ENCODE results near the gene ARFIP1.
"Not testable (repeated sequence)": the region's sequence is repeated elsewhere in the genome, so short reads cannot be mapped to it uniquely, and the experiment has no call there.

ARFIP1 gene

GRCh38 chr4:152836936-152837335, 57.2 kb downstream of the ARFIP1 start:
- Histone ChIP-seq H4K20me1 (no peaks in the 10 kb centered on the region), H3K27me3 (no peaks in the 10 kb centered on the region), H3K27ac (no peak overlapping the region), H3K9me3 (peaks cover 32% of the 10 kb centered on the region), H3K4me3 (no peak overlapping the region), H3K4me2 (no peak overlapping the region), H3K36me3 (peaks cover 38% of the 10 kb centered on the region), H3K4me1 (no peaks in the 10 kb centered on the region), H3K9ac (no peak overlapping the region)
- no peak for TF ChIP-seq Cebpa-rat (IDR thresholded peaks at IDR 0.05)

GRCh38 chr4:152839729-152840128, 60.0 kb downstream of the ARFIP1 start:
- H3K27me3 ChIP-seq, H3K27ac ChIP-seq, H3K4me1 ChIP-seq, H3K4me3 ChIP-seq, H4K20me1 ChIP-seq, H3K4me2 ChIP-seq, H3K9ac ChIP-seq: not testable (repeated sequence)
- peaks cover 26% of the 10 kb centered on the region for H3K36me3 ChIP-seq
- peaks cover 34% of the 10 kb centered on the region for H3K9me3 ChIP-seq

GRCh38 chr4:152843481-152844090, 63.8 kb downstream of the ARFIP1 start:
- peaks cover 15% of the 10 kb centered on the region for H3K36me3 ChIP-seq
- H3K27me3 ChIP-seq = no peaks in the 10 kb centered on the region
- H4K20me1 ChIP-seq = no peaks in the 10 kb centered on the region
- no peak overlapping the region for H3K9ac ChIP-seq
- H3K4me2 ChIP-seq = no peak overlapping the region
- H3K27ac ChIP-seq = no peak overlapping the region
- H3K4me1 ChIP-seq = no peaks in the 10 kb centered on the region
- no peak for TF ChIP-seq Cebpa-rat (IDR thresholded peaks at IDR 0.05)
- no peak overlapping the region for H3K4me3 ChIP-seq
- H3K9me3 ChIP-seq = peaks cover 28% of the 10 kb centered on the region

- Histone ChIP-seq H3K9ac (no peak overlapping the region), H3K4me2 (no peak overlapping the region)
- no peak for TF ChIP-seq Cebpa-rat (IDR thresholded peaks at IDR 0.05)
Measured at GRCh38 chr4:152847376-152847775, 67.6 kb downstream of the ARFIP1 start.

DNA sequence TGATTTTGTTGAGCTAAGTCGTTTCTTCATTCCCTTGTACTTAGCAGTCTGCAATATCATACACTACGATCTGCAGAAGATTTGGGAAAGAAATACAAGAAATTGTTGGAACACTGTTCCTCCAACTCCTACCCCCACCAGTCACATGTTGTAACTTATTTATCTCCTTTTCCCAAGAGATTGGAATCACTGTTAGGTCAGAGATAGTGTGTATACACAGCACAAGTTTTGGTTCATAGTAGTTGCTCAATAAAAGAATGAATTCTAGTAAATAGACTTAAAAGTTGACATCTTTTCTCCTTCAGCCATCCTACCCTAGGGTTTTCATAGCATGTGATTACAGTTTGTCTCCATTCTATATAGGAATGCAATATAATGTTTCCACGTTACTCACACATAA, 68.8 kb downstream of the ARFIP1 start:
- H4K20me1 ChIP-seq = no peaks in the 10 kb centered on the region
- H3K27ac ChIP-seq = no peak overlapping the region
- peaks cover 14% of the 10 kb centered on the region for H3K9me3 ChIP-seq
- H3K36me3 ChIP-seq = peaks cover 6% of the 10 kb centered on the region; the same call in 1 of the 2 replicates
- H3K27me3 ChIP-seq = no peaks in the 10 kb centered on the region
- no peak overlapping the region for H3K4me3 ChIP-seq
- no peak overlapping the region for H3K4me2 ChIP-seq
- H3K4me1 ChIP-seq = peaks cover 10% of the 10 kb centered on the region
- H3K9ac ChIP-seq = no peak overlapping the region
- TF ChIP-seq Cebpa-rat (IDR thresholded peaks at IDR 0.05) = no peak

More at GRCh38 chr4:152847376-152847775, 67.6 kb downstream of the ARFIP1 start:
- H4K20me1 ChIP-seq = no peaks in the 10 kb centered on the region
- no peak overlapping the region for H3K27ac ChIP-seq
- 0 out of 2 replicates have a peak, but pooled peaks cover under 1% of the 10 kb centered on the region for H3K36me3 ChIP-seq
- H3K27me3 ChIP-seq = no peaks in the 10 kb centered on the region
- peaks cover 10% of the 10 kb centered on the region for H3K4me1 ChIP-seq
- H3K4me3 ChIP-seq = no peak overlapping the region
- peaks cover 10% of the 10 kb centered on the region for H3K9me3 ChIP-seq

- no peak for TF ChIP-seq Cebpa-rat (IDR thresholded peaks at IDR 0.05)
- peaks cover 23% of the 10 kb centered on the region for H3K9me3 ChIP-seq
- H3K27me3 ChIP-seq = no peaks in the 10 kb centered on the region
- peaks cover 10% of the 10 kb centered on the region for H3K4me1 ChIP-seq
- H3K9ac ChIP-seq = no peak overlapping the region
- H3K4me3 ChIP-seq = no peak overlapping the region
- peaks cover 6% of the 10 kb centered on the region; the same call in 1 of the 2 replicates for H3K36me3 ChIP-seq
- no peak overlapping the region for H3K27ac ChIP-seq
- no peak overlapping the region for H3K4me2 ChIP-seq
- H4K20me1 ChIP-seq = no peaks in the 10 kb centered on the region
Measured at GRCh38 chr4:152849350-152849749, 69.6 kb downstream of the ARFIP1 start.

GRCh38 chr4:152850377-152850776, 70.6 kb downstream of the ARFIP1 start:
- peak overlapping the region; percentile 19; the same call in 1 of the 2 replicates for H3K4me2 ChIP-seq

DNA sequence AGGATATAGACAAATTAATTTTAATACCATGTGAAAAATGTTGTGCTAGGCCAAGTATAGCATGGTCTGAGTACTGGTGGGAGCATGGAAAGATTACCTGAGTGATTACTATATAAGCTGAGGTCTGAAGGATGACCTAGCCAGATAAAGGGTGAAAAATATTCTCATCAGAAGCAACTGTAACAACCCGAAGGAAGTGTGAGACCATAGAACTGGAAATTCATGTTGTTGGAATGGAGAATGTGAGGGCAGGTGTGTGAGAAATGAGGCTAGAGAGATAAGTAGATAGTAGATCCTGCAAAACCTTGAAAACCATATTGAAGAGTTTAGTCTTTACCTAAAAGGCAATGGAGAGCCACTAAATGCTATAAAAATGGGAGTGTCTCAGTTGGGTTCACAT, 71.5 kb downstream of the ARFIP1 start:
- Histone ChIP-seq H3K36me3 (peaks cover 12% of the 10 kb centered on the region), H3K9me3 (peaks cover 38% of the 10 kb centered on the region), H3K27ac (no peak overlapping the region), H3K4me3 (no peak overlapping the region), H3K9ac (no peak overlapping the region), H4K20me1 (no peaks in the 10 kb centered on the region), H3K4me1 (peaks cover 10% of the 10 kb centered on the region), H3K27me3 (no peaks in the 10 kb centered on the region), H3K4me2 (no peak overlapping the region)
- no peak for TF ChIP-seq Cebpa-rat (IDR thresholded peaks at IDR 0.05)

More at GRCh38 chr4:152850377-152850776, 70.6 kb downstream of the ARFIP1 start:
- Histone ChIP-seq H3K9ac (no peak overlapping the region), H3K4me1 (peaks cover 10% of the 10 kb centered on the region), H3K4me3 (no peak overlapping the region), H3K27ac (no peak overlapping the region), H3K36me3 (peaks cover 12% of the 10 kb centered on the region), H3K9me3 (peaks cover 33% of the 10 kb centered on the region), H3K27me3 (no peaks in the 10 kb centered on the region), H4K20me1 (no peaks in the 10 kb centered on the region)
- no peak for TF ChIP-seq Cebpa-rat (IDR thresholded peaks at IDR 0.05)

DNA sequence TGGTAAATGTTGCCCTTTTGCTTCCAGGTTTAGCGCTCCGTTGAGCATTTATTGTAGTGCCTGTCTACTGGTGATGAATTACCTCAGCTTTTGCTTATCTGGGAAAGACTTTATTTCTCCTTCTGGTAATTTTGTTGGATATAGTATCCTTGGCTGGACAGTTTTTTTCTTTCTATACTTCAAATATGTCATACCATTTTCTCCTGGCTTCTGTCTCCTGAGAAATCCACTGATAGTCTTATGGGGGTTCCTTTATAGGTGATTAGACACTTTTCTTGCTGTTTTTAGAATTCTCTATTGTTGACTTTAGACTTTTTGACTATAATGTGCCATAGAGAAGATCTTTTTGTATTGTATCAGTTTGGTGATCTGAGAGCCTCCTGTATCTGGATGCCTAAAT, 73.5 kb downstream of the ARFIP1 start:
- no peak overlapping the region for H3K4me3 ChIP-seq
- TF ChIP-seq Cebpa-rat (IDR thresholded peaks at IDR 0.05) = no peak
- no peaks in the 10 kb centered on the region for H4K20me1 ChIP-seq
- peaks cover 10% of the 10 kb centered on the region for H3K4me1 ChIP-seq
- no peaks in the 10 kb centered on the region for H3K27me3 ChIP-seq
- H3K9me3 ChIP-seq = peaks cover 38% of the 10 kb centered on the region
- no peak overlapping the region for H3K27ac ChIP-seq
- H3K4me2 ChIP-seq = no peak overlapping the region
- H3K36me3 ChIP-seq = peaks cover 12% of the 10 kb centered on the region
- H3K9ac ChIP-seq = no peak overlapping the region

GRCh38 chr4:152854016-152854415, 74.3 kb downstream of the ARFIP1 start:
- H3K9me3 ChIP-seq = peaks cover 38% of the 10 kb centered on the region
- H3K4me1 ChIP-seq, H3K27ac ChIP-seq, H3K9ac ChIP-seq, H3K4me3 ChIP-seq, H3K4me2 ChIP-seq, H4K20me1 ChIP-seq, H3K27me3 ChIP-seq: not testable (repeated sequence)
- peaks cover 12% of the 10 kb centered on the region for H3K36me3 ChIP-seq

DNA sequence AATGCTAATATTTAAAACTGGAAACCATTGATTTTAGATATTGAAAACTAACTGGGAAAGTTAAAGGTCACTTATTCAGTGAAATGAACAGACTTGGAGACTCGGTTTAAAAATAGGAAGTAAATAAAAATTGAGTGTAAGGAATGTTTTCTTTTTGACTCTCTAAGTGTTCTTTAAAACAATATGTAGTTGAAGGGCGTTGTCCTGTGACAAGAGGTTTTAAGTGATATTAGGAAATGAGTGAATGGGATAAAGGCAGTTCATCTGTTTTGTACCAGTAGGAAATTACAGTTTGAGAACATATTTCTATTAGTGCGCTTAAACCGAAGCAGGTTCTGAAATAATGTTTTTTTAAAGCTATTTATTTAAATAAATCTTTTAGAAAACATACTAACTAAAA, 77.2 kb downstream of the ARFIP1 start:
- no peaks in the 10 kb centered on the region for H3K27me3 ChIP-seq
- H3K36me3 ChIP-seq = peaks cover 12% of the 10 kb centered on the region
- peaks cover 38% of the 10 kb centered on the region for H3K9me3 ChIP-seq
- no peak overlapping the region for H3K4me3 ChIP-seq
- TF ChIP-seq Cebpa-rat (IDR thresholded peaks at IDR 0.05) = no peak
- no peak overlapping the region for H3K4me2 ChIP-seq
- no peaks in the 10 kb centered on the region for H4K20me1 ChIP-seq
- no peak overlapping the region for H3K27ac ChIP-seq
- no peaks in the 10 kb centered on the region for H3K4me1 ChIP-seq
- H3K9ac ChIP-seq = no peak overlapping the region
